GM12874 (cell line): ENCODE data around the gene TLDC2.

Source experiments
- CTCF ChIP-seq: IDR thresholded peaks from 2 replicates; pipeline ENCODE4 v1.5.1; 2011; ENCODE audit warnings: low read depth, mild to moderate bottlenecking, control low read depth, low read length, moderate library complexity; ENCODE audit not compliant: insufficient read depth

The TLDC2 gene

GRCh38 chr20:36866681-36867495, 9.1 kb upstream of the TLDC2 start:
- TF ChIP-seq CTCF, result no peak

GRCh38 chr20:36871640-36872570, 4.0 kb upstream of the TLDC2 start:
- no peak for TF ChIP-seq CTCF

- no peak for TF ChIP-seq CTCF
Measured at GRCh38 chr20:36872852-36873251, 3.1 kb upstream of the TLDC2 start.

GRCh38 chr20:36873498-36874189, 2.3 kb upstream of the TLDC2 start:
- TF ChIP-seq CTCF, result no peak

- no peak for TF ChIP-seq CTCF
Measured at GRCh38 chr20:36876473-36876833, 515 bp downstream of the TLDC2 start.

- no peak for TF ChIP-seq CTCF
Measured at GRCh38 chr20:36878941-36879340, 3.0 kb downstream of the TLDC2 start.

GRCh38 chr20:36880741-36881250, 4.9 kb downstream of the TLDC2 start:
- no peak for TF ChIP-seq CTCF
